K562 (cell line): ENCODE data around the gene MRPL9. TPM values are rescaled to one million over a fixed set of nuclear protein-coding genes. Genes with fewer than 3 reads are reported as not detected.

ENCODE experiments used
- CREM ChIP-seq: IDR thresholded peaks from 2 replicates; pipeline ENCODE4 v1.6.1; 2014; ENCODE audit warnings: antibody characterized with exemption, low read depth
- CTCF ChIP-seq, 3 experiments: IDR thresholded peaks in 2 of 3; conservative IDR thresholded peaks in 1 of 3; 2 replicates each; pipeline ENCODE4 v1.5.1; 2011 to 2012; ENCODE audit warnings: low read length in 3 of 3, mild to moderate bottlenecking in 3 of 3, control low read depth in 2 of 3, improper control_type of control experiment in 1 of 3, inconsistent platforms in 1 of 3, low read depth in 1 of 3, mixed read lengths in 1 of 3, moderate library complexity in 1 of 3; ENCODE audit not compliant: insufficient read depth in 2 of 3
- GABPB1 ChIP-seq: sonication (generic); formaldehyde crosslinking; IDR thresholded peaks from 2 replicates; pipeline ENCODE4 v1.8.0; 2022; ENCODE audit warnings: mild to moderate bottlenecking, missing genetic modification reagents
- LEF1 ChIP-seq: fragments of 450-650 bp; IDR thresholded peaks from 2 replicates; pipeline ENCODE4 v1.6.1; 2016; ENCODE audit warnings: mild to moderate bottlenecking
- MAFK ChIP-seq: IDR thresholded peaks from 2 replicates; pipeline ENCODE4 v1.6.1; 2011; ENCODE audit warnings: low read length, improper control_type of control experiment
- NR2C2 ChIP-seq, 2 experiments: fragments of 200-800 bp in 1 of 2; sonication (Bioruptor generic) in 1 of 2; sonication (generic) in 1 of 2; formaldehyde crosslinking in 1 of 2; IDR thresholded peaks; 2 replicates each; pipeline versions ENCODE4 v1.6.1 to v1.8.0; 2016 to 2022; ENCODE audit warnings: mild to moderate bottlenecking in 1 of 2, missing compliant biosample characterization in 1 of 2, missing genetic modification characterization in 1 of 2, missing genetic modification reagents in 1 of 2
- PURB ChIP-seq: sonication (generic); formaldehyde crosslinking; IDR thresholded peaks from 2 replicates; pipeline ENCODE4 v1.9.0; 2021; ENCODE audit warnings: low read depth, mild to moderate bottlenecking, missing genetic modification reagents
- RHOXF2B ChIP-seq: fragments of 250-450 bp; sonication (Bioruptor Pico); conservative IDR thresholded peaks from 2 replicates; pipeline ENCODE4 v1.5.1; 2021
- SAFB2 ChIP-seq: fragments of 200-400 bp; formaldehyde crosslinking; IDR thresholded peaks from 2 replicates; pipeline ENCODE4 v1.6.1; 2018; ENCODE audit warnings: borderline replicate concordance, low read length, low read depth, moderate library complexity; ENCODE audit not compliant: severe bottlenecking
- SNRNP70 ChIP-seq: fragments of 200-400 bp; formaldehyde crosslinking; optimal IDR thresholded peaks from 2 replicates; pipeline ENCODE3; 2017; ENCODE audit warnings: low read depth, low read length
- TAF1 ChIP-seq: IDR thresholded peaks from 2 replicates; pipeline ENCODE4 v1.6.1; 2011; ENCODE audit warnings: mild to moderate bottlenecking, low read length, moderate library complexity; ENCODE audit not compliant: insufficient read depth, control insufficient read depth, severe bottlenecking; ENCODE audit errors: extremely low read depth
- ZNF41 ChIP-seq: fragments of 250-450 bp; sonication (Bioruptor Pico); conservative IDR thresholded peaks from 2 replicates; pipeline ENCODE4 v1.4.0; 2020; ENCODE audit warnings: mild to moderate bottlenecking
- ZNF444 ChIP-seq: fragments of 250-450 bp; sonication (Bioruptor Pico); IDR thresholded peaks from 2 replicates; pipeline ENCODE4 v1.4.0; 2020; ENCODE audit warnings: mild to moderate bottlenecking, moderate library complexity
- ZNF561 ChIP-seq: fragments of 450-650 bp; formaldehyde crosslinking; conservative IDR thresholded peaks from 2 replicates; pipeline ENCODE4 v1.4.0; 2020; ENCODE audit warnings: mild to moderate bottlenecking, moderate library complexity
- ZNF644 ChIP-seq: fragments of 200-800 bp; sonication (Bioruptor generic); IDR thresholded peaks from 2 replicates; pipeline ENCODE4 v1.6.1; 2016; ENCODE audit warnings: low read depth, missing genetic modification characterization, missing compliant biosample characterization
- polyA plus RNA-seq, 8 experiments: library from polyadenylated mRNA; depleted of rRNA in 4 of 8; stranded (reverse) in 5 of 8; unstranded in 3 of 8; fragments of >200 nt; fragmentation: Nextera tagmentation in 2 of 8; fragmentation: Illumina TruSeq in 1 of 8; extraction: Ambion mirVana in 2 of 8; extraction: Trizol in 1 of 8; gene quantifications; 2 replicates each; pipeline versions ENCODE4 v1.2.1 to v1.2.3, GENCODE V29; 2011 to 2014; ENCODE audit warnings: inconsistent platforms in 1 of 8, missing spikeins in 1 of 8
- total RNA-seq, 7 experiments: library from RNA; depleted of rRNA in 6 of 7; stranded (reverse); fragments of >200 nt in 6 of 7; fragmentation: Illumina TruSeq in 2 of 7; extraction: Trizol in 2 of 7; gene quantifications; 2 replicates each; pipeline versions ENCODE4 v1.2.1 to v1.2.3, GENCODE V29; 2011 to 2021; ENCODE audit warnings: low replicate concordance in 1 of 7
- TF ChIP-seq, protein P1 (sequence below): fragments of 150-350 bp; conservative IDR thresholded peaks from 2 replicates; pipeline ENCODE4 v1.6.1; 2014; ENCODE audit warnings: low read length
- TF ChIP-seq, protein P2 (sequence below): fragments of 200-800 bp; sonication (Bioruptor generic); IDR thresholded peaks from 2 replicates; pipeline ENCODE4 v1.6.1; 2017; ENCODE audit warnings: missing genetic modification characterization, missing compliant biosample characterization
- TF ChIP-seq, protein P3 (sequence below): sonication (generic); formaldehyde crosslinking; IDR thresholded peaks from 2 replicates; pipeline ENCODE4 v1.8.1; 2023; ENCODE audit warnings: mild to moderate bottlenecking, missing genetic modification reagents

MRPL9 gene
- total and polyA plus RNA-seq, 9 of the 15 experiments (the other 6 are each of a cell fraction or from before 2014, with no cell fraction given), result 38.0 to 162 (median 111) TPM

GRCh38 chr1:151762941-151763921 lies at the start of gene MRPL9 (continued):
- TF ChIP-seq CTCF (IDR thresholded peaks at IDR 0.05 in 2 of 3, conservative IDR thresholded peaks at IDR 0.05 in 1 of 3; ENCODE audit: insufficient read depth in 2 of 3, low read depth in 1 of 3, low read length in 3 of 3) (no peak; a peak in 1 of 6 replicates), ZNF561 (CRISPR knock-in tag) (no peak), RHOXF2B (CRISPR knock-in tag) (no peak), TAF1 (peak; percentile 95), GABPB1 (peak; percentile 79), CREM (peak; percentile 86), PURB (CRISPR knock-in tag) (no peak), ZNF644 (tag) (no peak), MAFK (no peak), ZNF444 (CRISPR knock-in tag) (0 out of 2 replicates have a peak, but pooled peaks have one; percentile 38), SNRNP70 (no peak), LEF1 (no peak), NR2C2 (CRISPR knock-in tag; IDR thresholded peaks at IDR 0.05) (no peak), NR2C2 (tag; IDR thresholded peaks at IDR 0.05) (peak; percentile 54; the same call in 1 of the 2 replicates), SAFB2 (no peak), ZNF41 (CRISPR knock-in tag) (no peak)
- TF ChIP-seq, protein P1, sequence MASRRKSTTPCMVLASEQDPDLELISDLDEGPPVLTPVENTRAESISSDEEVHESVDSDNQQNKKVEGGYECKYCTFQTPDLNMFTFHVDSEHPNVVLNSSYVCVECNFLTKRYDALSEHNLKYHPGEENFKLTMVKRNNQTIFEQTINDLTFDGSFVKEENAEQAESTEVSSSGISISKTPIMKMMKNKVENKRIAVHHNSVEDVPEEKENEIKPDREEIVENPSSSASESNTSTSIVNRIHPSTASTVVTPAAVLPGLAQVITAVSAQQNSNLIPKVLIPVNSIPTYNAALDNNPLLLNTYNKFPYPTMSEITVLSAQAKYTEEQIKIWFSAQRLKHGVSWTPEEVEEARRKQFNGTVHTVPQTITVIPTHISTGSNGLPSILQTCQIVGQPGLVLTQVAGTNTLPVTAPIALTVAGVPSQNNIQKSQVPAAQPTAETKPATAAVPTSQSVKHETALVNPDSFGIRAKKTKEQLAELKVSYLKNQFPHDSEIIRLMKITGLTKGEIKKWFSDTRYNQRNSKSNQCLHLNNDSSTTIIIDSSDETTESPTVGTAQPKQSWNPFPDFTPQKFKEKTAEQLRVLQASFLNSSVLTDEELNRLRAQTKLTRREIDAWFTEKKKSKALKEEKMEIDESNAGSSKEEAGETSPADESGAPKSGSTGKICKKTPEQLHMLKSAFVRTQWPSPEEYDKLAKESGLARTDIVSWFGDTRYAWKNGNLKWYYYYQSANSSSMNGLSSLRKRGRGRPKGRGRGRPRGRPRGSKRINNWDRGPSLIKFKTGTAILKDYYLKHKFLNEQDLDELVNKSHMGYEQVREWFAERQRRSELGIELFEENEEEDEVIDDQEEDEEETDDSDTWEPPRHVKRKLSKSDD, result 0 out of 2 replicates have a peak, but pooled peaks have one; percentile 35
- TF ChIP-seq, protein P2, sequence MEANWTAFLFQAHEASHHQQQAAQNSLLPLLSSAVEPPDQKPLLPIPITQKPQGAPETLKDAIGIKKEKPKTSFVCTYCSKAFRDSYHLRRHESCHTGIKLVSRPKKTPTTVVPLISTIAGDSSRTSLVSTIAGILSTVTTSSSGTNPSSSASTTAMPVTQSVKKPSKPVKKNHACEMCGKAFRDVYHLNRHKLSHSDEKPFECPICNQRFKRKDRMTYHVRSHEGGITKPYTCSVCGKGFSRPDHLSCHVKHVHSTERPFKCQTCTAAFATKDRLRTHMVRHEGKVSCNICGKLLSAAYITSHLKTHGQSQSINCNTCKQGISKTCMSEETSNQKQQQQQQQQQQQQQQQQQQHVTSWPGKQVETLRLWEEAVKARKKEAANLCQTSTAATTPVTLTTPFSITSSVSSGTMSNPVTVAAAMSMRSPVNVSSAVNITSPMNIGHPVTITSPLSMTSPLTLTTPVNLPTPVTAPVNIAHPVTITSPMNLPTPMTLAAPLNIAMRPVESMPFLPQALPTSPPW, result peak; percentile 57
- TF ChIP-seq, protein P3, sequence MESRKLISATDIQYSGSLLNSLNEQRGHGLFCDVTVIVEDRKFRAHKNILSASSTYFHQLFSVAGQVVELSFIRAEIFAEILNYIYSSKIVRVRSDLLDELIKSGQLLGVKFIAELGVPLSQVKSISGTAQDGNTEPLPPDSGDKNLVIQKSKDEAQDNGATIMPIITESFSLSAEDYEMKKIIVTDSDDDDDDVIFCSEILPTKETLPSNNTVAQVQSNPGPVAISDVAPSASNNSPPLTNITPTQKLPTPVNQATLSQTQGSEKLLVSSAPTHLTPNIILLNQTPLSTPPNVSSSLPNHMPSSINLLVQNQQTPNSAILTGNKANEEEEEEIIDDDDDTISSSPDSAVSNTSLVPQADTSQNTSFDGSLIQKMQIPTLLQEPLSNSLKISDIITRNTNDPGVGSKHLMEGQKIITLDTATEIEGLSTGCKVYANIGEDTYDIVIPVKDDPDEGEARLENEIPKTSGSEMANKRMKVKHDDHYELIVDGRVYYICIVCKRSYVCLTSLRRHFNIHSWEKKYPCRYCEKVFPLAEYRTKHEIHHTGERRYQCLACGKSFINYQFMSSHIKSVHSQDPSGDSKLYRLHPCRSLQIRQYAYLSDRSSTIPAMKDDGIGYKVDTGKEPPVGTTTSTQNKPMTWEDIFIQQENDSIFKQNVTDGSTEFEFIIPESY (CRISPR knock-in tag), result 0 out of 2 replicates have a peak, but pooled peaks have one; percentile 37
